KBM-7 (cell line): ENCODE data around the gene MISP.
A peak's percentile ranks its signal among the peaks of the same experiment; 100 is the strongest.
"Not testable (repeated sequence)": the region's sequence is repeated elsewhere in the genome, so short reads cannot be mapped to it uniquely, and the experiment has no call there.

Experiments used
- DNase-seq: peaks from one replicate; pipeline ENCODE4 v3.0.0-alpha.2; 2015
- in situ Hi-C: fragments of 300-500 bp; cut with MboI; formaldehyde crosslinking; loops from 2 replicates; pipeline ENCODE4 v1.14.3; 2020; ENCODE audit warnings: low sequenced_read_pairs, low pct_unique_long_range_greater_than_20kb, mixed read lengths

Gene MISP

GRCh38 chr19:722553-723101, 28.3 kb upstream of the MISP start:
- in situ Hi-C loops: no loop called here

DNA sequence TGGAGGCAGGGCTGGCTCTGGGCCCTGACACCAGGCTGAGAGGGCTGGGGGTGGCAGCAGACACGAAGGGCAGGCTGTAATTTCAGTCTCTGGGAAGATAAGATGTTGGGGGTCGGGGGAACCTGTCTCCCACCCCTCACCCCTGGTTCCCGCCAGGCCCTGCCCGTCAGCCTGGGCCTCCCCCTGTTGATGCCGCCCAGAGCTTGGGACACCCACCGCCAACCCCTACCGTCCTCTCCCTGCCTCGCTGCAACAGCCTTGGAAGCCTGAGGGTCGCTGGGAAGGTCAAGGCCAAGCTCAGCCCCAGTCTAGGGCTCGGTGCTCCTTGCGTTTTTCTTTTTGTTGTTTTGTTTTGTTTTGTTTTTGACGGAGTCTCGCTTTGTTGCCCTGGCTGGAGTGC, 27.7 kb upstream of the MISP start:
- in situ Hi-C loops: no loop called here

More at GRCh38 chr19:722553-723101, 28.3 kb upstream of the MISP start:
- peak; percentile 53 for DNase-seq

GRCh38 chr19:723714-724113, 27.2 kb upstream of the MISP start:
- in situ Hi-C loops: no loop called here
- no peak for DNase-seq

More for the DNA sequence above, 27.7 kb upstream of the MISP start:
- no peak for DNase-seq

DNA sequence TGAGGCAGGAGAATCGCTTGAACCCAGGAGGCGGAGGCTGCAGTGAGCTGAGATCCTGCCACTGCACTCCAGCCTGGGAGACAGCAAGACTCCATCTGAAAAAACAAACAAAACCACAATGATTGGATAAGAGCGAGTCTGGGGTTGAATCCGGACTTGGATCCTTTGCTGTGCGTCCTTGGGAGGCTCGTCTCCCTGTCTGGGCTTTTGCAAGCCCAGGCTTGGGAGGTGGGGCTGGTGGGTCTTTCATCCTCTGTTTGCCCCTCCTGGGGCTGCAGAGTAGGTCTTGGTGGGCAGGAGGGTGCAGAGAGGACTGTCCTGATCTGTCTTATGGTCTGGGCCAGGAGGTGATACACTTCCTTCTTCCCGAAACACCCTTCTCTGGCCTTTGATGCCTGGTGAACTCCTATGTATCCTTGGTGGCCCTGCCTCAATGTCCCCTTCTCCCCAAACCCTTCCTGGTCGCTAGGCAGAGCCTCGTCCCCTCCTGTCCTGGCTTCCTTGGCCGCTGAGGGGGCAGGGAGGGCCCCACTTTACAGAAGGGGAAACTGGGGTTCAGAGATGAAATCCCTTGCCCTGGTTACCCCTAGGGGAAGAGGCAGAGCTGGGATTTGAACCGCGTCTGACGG, 25.3 kb upstream of the MISP start:
- in situ Hi-C loops: no loop called here
- DNase-seq: no peak

GRCh38 chr19:726993-727956, 23.6 kb upstream of the MISP start:
- in situ Hi-C loops: no loop called here
- no peak for DNase-seq

GRCh38 chr19:728011-728410, 22.9 kb upstream of the MISP start:
- in situ Hi-C loops: no loop called here
- no peak for DNase-seq

- in situ Hi-C loops, DNase-seq: not testable (repeated sequence)
These were observed 21.3 kb upstream of the MISP start for GRCh38 chr19:729564-729963.

DNA sequence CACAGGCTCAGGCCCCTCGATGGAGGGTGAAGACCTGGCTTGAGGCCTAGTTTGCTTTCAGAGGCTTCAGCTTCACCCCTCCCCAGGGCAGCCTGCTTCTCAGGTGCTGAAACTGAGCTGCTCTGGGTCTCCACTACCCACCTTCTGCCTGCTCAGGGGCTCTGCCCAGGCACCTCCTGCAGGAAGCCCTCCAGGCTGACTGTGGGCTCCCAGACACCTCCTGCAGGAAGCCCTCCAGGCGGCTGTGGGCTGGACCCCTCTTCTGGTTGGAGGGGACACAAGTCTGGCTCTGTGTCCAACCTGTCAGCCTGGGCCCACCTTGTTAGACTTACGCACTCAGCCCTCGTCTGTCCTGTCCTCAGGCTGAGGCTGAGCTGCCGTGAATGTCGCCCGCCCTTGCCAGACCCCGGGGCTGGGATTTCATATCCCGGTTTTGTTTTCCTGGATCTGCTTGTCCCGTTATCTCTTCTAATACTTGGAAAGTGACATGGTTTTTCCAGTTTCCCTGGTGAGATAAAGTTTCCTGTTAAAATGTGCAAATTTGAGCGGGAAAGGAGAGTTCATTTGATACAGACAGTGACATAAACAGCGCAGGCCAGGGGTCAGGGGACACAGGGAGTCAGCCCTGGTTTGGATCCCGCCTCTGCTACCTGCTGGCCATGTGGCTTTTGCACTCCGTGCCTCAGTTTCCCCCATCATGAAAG, 20.8 kb upstream of the MISP start:
- DNase-seq: no peak
- in situ Hi-C loops: no loop called here

DNA sequence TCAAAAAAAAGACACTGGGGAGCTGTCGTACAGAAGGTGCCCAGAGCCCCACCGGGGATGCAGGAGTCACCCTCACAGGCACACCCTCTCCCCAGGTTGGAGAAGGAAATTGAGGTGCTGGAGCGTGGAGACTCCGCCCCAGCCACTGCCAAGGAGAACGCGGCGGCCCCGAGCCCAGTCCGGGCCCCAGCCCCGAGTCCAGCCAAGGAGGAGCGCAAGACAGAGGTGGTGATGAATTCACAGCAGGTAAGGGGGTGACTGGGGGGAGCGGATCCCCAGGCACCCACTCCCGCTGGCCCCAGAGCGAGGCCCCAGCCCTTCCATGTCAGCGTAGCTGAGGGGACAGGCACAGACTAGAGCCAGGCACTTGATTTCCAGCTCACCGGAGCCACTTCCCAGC, 19.9 kb upstream of the MISP start:
- in situ Hi-C loops: no loop called here
- no peak for DNase-seq

DNA sequence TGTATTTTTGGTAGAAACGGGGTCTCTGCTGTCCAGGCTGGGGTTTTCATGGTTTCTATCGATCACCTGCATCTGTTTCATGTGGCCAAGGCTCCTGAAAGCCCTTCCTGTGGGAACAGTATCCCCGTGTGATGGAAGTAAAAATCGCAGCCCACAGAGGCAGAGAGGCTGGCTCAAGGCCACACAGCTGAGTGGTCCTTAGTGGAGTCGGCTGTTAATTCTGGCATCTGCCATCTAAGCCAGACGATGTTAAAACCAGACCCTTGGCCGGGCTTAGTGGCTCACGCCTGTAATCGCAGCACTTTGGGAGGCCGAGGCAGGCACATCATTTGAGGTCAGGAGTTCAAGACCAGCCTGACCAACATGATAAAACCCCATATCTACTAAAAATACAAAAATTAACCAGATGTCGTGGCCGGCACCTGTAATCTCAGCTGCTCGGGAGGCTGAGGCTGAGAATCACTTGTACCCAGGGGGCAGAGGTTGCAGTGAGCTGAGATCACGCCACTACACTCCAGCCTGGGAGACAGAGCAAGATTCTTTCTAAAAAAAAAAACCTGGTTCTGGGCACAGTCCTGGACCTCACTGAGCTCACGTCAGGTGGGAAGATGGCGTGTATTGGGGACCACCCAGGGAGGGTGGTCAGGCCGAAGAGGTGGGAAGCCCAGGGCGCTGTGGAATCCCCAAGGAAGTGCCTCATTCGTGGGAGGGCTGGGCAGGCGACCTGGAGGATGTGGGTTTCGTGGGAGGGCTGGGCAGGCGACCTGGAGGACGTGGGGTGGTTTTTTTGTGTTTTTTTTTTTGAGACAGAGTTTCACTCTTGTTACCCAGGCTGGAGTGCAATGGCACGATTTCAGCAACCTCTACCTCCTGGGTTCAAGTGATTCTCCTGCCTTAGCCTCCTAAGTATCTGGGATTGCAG, 18.5 kb upstream of the MISP start:
- in situ Hi-C loops: no loop called here
- DNase-seq: no peak

DNA sequence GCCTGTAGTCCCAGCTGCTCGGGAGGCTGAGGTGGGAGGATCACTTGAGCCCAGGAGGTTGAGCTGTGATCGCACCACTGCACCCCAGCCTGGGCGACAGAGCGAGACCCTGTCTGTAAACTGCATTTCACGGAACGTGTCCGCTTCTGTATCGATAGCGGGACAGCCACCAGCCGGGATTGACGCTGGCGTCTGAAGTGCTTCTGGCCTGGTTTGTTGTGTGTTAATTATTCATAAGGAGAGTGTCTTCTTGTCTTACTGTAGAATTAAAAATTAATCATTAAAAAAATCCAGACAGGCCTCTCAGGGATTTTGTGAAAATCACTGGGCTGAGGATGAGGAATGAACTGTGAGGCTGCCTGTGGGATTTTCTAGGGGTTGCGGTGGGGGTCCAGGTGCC, 16.2 kb upstream of the MISP start:
- in situ Hi-C loops: no loop called here
- DNase-seq: no peak

- DNase-seq: no peak
- in situ Hi-C loops: no loop called here
These were observed 14.8 kb upstream of the MISP start for GRCh38 chr19:736125-736524.

DNA sequence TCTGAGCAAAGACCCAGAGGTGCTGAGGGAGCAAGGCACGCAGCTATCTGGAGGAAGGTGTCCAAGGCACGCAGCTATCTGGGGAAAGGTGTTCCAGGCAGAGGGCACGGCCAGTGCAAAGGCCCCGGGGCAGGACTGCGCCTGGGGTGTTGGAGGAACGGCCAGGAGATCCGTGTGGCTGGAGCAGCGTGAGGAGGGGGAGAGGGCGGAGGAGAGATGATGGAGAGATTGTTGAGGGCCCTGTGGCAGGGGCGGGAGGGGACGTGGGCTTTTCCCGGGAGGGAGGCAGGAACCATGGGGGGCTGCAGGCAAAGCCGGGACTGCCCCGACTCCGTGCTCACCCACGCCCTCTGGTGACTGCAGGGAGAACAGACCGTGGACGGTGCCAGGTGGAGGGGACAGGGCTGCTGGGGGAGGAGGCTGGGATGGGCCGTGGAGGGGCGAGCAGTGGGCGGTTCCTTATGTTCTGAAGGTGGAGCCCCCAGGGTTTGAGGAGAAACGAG, 13.3 kb upstream of the MISP start:
- DNase-seq: peak; percentile 58
- in situ Hi-C loops: no loop called here

DNA sequence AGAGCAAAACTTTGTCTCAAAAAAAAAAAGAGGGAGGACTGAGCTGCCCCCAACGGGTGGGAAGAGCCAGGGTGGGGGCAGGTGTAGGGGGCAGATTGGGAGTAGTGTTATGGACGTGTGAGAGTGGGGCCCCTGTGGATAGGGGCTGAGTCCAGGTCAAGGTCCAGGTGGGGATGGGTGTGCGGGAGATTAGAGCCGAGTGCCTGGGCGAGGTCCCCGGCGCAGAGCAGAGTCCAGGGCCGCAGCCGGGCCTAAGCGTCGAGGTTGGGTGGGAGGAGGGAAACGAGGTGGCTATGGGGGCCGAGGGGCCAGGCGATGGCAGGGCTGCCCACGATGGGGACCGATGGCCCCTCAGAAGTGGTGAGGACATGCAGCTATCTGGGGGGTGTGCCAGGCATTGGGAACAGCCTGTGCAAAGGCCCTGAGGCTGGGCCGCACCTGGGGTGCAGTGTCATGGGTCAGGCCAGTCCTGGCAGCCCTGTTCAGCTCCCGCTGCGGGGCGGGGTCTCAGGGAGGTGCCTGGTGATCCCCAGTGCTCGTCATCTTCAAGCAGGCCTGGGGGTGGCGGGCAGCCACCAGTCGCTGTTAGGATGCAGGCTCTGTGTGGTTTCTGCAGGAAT, 12.3 kb upstream of the MISP start:
- no peak for DNase-seq
- in situ Hi-C loops: no loop called here

DNA sequence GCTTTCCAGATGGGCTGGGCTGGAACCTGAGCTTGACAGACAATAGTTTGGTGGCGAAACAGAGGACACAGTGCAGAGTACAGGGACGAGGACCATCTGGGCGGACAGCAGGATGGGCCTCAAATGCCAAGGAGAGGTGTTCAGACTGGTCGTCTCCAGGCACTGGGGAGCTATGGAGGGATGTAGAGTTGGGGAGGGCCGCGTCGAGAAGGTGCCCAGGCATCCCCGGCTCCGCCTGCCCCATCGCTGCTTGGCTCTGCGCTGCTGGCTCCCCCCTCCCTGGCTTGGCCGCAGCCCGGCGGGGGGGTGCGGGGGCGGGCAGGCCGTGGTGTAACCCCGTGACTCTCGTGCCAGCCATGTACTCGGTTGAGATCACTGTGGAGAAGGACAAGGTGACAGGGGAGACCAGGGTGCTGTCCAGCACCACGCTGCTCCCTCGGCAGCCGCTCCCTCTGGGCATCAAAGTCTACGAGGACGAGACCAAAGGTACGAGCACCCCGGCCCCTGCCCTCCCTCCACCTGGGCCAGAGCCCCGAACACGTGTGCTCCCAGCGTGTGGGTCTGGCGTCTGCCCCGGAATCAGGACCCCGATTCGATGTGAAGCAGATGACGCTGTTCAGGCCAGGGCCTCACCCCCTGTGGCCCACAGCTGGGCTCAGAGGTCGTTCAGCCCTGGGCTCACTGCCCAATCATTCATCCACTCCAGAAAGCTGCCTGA, 10.8 kb upstream of the MISP start:
- in situ Hi-C loops: no loop called here
- DNase-seq: no peak

GRCh38 chr19:740816-741505, 10.0 kb upstream of the MISP start:
- in situ Hi-C loops, DNase-seq: not testable (repeated sequence)
